Endothelial cell of umbilical vein (primary cell): ENCODE data around the gene ASB14.

ENCODE experiments used
- CTCF ChIP-seq, 2 donors: IDR thresholded peaks; 1 replicate in 1 of 2; 2 replicates in 1 of 2; pipeline ENCODE4 v1.5.1; 2011; ENCODE audit warnings: low read length in 2 of 2, mild to moderate bottlenecking in 2 of 2, moderate library complexity in 2 of 2, control low read depth in 1 of 2, inconsistent platforms in 1 of 2, low read depth in 1 of 2; ENCODE audit not compliant: insufficient read depth in 1 of 2; ENCODE audit errors: extremely low read depth in 1 of 2
- EZH2 ChIP-seq: IDR thresholded peaks from 2 replicates; pipeline ENCODE4 v1.6.1; 2012; ENCODE audit warnings: borderline replicate concordance, low read depth, mild to moderate bottlenecking, moderate library complexity, low read length, inconsistent platforms; ENCODE audit not compliant: severe bottlenecking
- GATA2 ChIP-seq: IDR thresholded peaks from 2 replicates; pipeline ENCODE4 v1.7.0; 2011; ENCODE audit warnings: low read depth, mild to moderate bottlenecking, moderate library complexity, mixed read lengths, low read length; ENCODE audit not compliant: insufficient read length, insufficient read depth
- JUN ChIP-seq: IDR thresholded peaks from 2 replicates; pipeline ENCODE4 v1.6.1; 2011; ENCODE audit warnings: borderline replicate concordance, low read depth; ENCODE audit not compliant: insufficient read length, insufficient read depth
- MAX ChIP-seq: IDR thresholded peaks from 2 replicates; pipeline ENCODE4 v1.6.1; 2011; ENCODE audit not compliant: insufficient read depth, insufficient read length
- MYC ChIP-seq: IDR thresholded peaks from one replicate; pipeline ENCODE4 v1.6.1; 2011; ENCODE audit warnings: mild to moderate bottlenecking, low read depth, low read length
- POLR2A ChIP-seq: IDR thresholded peaks from 2 replicates; pipeline ENCODE4 v1.6.1; 2012; ENCODE audit warnings: low read depth, mild to moderate bottlenecking, control low read depth, low read length
- POLR2AphosphoS5 ChIP-seq: IDR thresholded peaks from 2 replicates; pipeline ENCODE4 v1.6.1; 2012; ENCODE audit warnings: low read depth, mild to moderate bottlenecking, control low read depth, low read length, moderate library complexity; ENCODE audit not compliant: insufficient read depth

DNA sequence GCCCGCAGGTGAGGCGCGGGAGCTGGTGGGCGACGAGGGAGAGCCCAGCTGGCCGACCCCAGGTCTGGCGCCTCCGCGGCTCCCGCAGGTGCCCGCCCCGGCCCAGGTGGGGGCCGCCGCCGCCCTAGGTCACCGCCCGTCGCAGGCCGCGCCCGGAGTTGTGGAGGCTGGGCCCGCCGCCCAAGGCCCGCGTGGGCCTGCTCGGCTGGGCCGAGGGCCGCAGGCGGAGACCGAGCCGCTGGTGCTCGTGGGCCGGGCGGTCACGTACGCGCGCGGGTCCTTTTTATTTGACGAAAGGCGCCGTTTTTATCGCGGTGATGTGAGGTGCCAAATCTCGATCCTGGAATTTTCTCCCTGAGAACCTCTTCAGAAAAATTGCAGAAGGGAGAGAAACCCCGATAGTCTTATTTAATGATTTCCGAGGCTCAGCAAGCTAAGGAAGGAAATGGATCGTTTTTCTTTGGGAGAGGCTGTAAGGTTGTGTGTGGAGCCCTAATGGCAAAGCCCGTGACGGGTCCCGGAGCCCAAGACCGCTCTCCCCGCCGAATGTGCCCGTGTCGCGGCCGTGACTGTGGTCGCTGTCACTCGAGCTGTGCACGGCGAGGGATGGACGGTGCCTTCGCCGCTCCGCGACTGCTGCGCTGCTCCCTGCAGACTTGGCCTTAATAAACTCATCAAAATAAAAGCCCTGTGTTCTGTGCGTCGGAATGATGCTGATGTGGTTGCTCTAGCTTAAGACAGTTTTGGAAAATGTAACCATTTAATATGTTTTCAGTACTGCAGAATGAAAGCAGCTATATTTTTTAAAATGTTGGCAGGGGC is 64.3 kb downstream of the ASB14 start:
- TF ChIP-seq POLR2A (no peak), MYC (no peak), CTCF (IDR thresholded peaks at IDR 0.05; ENCODE audit: extremely low read depth in 1 of 2, insufficient read depth in 1 of 2, low read depth in 1 of 2, low read length in 2 of 2) (no peak), JUN (no peak), EZH2 (no peak), MAX (no peak), POLR2AphosphoS5 (no peak), GATA2 (no peak)
